ENCODE results near the gene SLC5A10.

The SLC5A10 gene

GRCh38 chr17:18987230-18987610 lies 35.3 kb downstream of the SLC5A10 start:
- no peak for DNase-seq

GRCh38 chr17:18987862-18988545 lies 36.0 kb downstream of the SLC5A10 start:
- DNase-seq = no peak

GRCh38 chr17:18988546-18989173 lies 36.7 kb downstream of the SLC5A10 start:
- DNase-seq = no peak

GRCh38 chr17:18990331-18990730 lies 38.4 kb downstream of the SLC5A10 start:
- DNase-seq = no peak

- DNase-seq = no peak
Observed at GRCh38 chr17:18991531-18992315, 39.8 kb downstream of the SLC5A10 start.

GRCh38 chr17:18992454-18993130 lies 40.6 kb downstream of the SLC5A10 start:
- DNase-seq = no peak

- no peak for DNase-seq
Observed at GRCh38 chr17:18993905-18994526, 42.1 kb downstream of the SLC5A10 start.

GRCh38 chr17:18994631-18995030 lies 42.7 kb downstream of the SLC5A10 start:
- DNase-seq = no peak

GRCh38 chr17:18995220-18995619 lies 43.3 kb downstream of the SLC5A10 start:
- DNase-seq = no peak

GRCh38 chr17:18996458-18996857 lies 44.5 kb downstream of the SLC5A10 start:
- no peak for DNase-seq

- DNase-seq = no peak
Observed at GRCh38 chr17:18997650-18998196, 45.8 kb downstream of the SLC5A10 start.

GRCh38 chr17:18999394-18999793 lies 47.4 kb downstream of the SLC5A10 start:
- no peak for DNase-seq

- no peak for DNase-seq
Observed at GRCh38 chr17:18999911-19000310, 47.9 kb downstream of the SLC5A10 start.

- no peak for DNase-seq
Observed at GRCh38 chr17:19000531-19001325, 48.8 kb downstream of the SLC5A10 start.

- DNase-seq = no peak
Observed at GRCh38 chr17:19001907-19002590, 50.1 kb downstream of the SLC5A10 start.

- DNase-seq = no peak
Observed at GRCh38 chr17:19002805-19003542, 51.0 kb downstream of the SLC5A10 start.

GRCh38 chr17:19003543-19004420 lies 51.8 kb downstream of the SLC5A10 start:
- DNase-seq = peak; percentile 50

GRCh38 chr17:19004421-19005136 lies 52.6 kb downstream of the SLC5A10 start, which contains the start of gene FAM83G:
TSS of gene FAM83G (minus strand) at chr17:19004764. CDS start at chr17:19004041, 723 bp downstream.
- DNase-seq = peak; percentile 92

Measured in stimulated activated CD4-positive, alpha-beta T cell treated with anti-CD3 and anti-CD28 coated beads, Interleukin-4, amount 100 ng/mL, for 24 hours (primary cell).